Measurements from ENCODE around the gene JAK3. TPM values are rescaled to one million over a fixed set of nuclear protein-coding genes. Genes with fewer than 3 reads are reported as not detected.
A peak's percentile ranks its signal among the peaks of the same experiment; 100 is the strongest.
"Not testable (repeated sequence)": the region's sequence is repeated elsewhere in the genome, so short reads cannot be mapped to it uniquely, and the experiment has no call there.

JAK3 gene
- total RNA-seq, 1 donor from 2014 or later = 212 TPM

- H3K9me3 Mint-ChIP-seq; H3K4me3 Mint-ChIP-seq (ENCODE audit: low read depth); H3K27me3 Mint-ChIP-seq (ENCODE audit: low read depth); H3K27ac Mint-ChIP-seq; H3K4me1 Mint-ChIP-seq (ENCODE audit: low read depth); DNase-seq (ENCODE audit: low spot score): not testable (repeated sequence)
- H3K36me3 Mint-ChIP-seq (ENCODE audit: low read depth) = peaks cover 49% of the 10 kb centered on the region
- intact Hi-C loops (cut with micrococcal nuclease) = loop anchor here (2.0 to 5.0 kb wide), 2 partner anchors 74 to 79 kb away; partner anchors contain the start of gene RPL18A
These were observed 64.1 kb downstream of the JAK3 start for GRCh38 chr19:17783721-17784120.

GRCh38 chr19:17780781-17781180, 67.0 kb downstream of the JAK3 start:
- peaks cover 53% of the 10 kb centered on the region for H3K36me3 Mint-ChIP-seq (ENCODE audit: low read depth)
- no peak overlapping the region for H3K27ac Mint-ChIP-seq
- DNase-seq (ENCODE audit: low spot score) = no peak
- no peaks in the 10 kb centered on the region for H3K27me3 Mint-ChIP-seq (ENCODE audit: low read depth)
- no peak overlapping the region for H3K4me3 Mint-ChIP-seq (ENCODE audit: low read depth)
- H3K4me1 Mint-ChIP-seq (ENCODE audit: low read depth) = peaks cover 12% of the 10 kb centered on the region
- H3K9me3 Mint-ChIP-seq = no peaks in the 10 kb centered on the region
- intact Hi-C loops (cut with micrococcal nuclease) = loop anchor here (5.0 kb wide), 1 partner anchor 77 kb away; the partner anchor contains the start of gene RPL18A

GRCh38 chr19:17778968-17779929, 68.5 kb downstream of the JAK3 start:
- intact Hi-C loops (cut with micrococcal nuclease) = loop anchor here (5.0 kb wide), 1 partner anchor 62 kb away; the partner anchor contains the start of gene MAP1S
- no peaks in the 10 kb centered on the region for H3K27me3 Mint-ChIP-seq (ENCODE audit: low read depth)
- DNase-seq (ENCODE audit: low spot score) = no peak
- no peak overlapping the region for H3K4me3 Mint-ChIP-seq (ENCODE audit: low read depth)
- no peaks in the 10 kb centered on the region for H3K9me3 Mint-ChIP-seq
- H3K27ac Mint-ChIP-seq = no peak overlapping the region
- peaks cover 13% of the 10 kb centered on the region for H3K4me1 Mint-ChIP-seq (ENCODE audit: low read depth)
- peaks cover 62% of the 10 kb centered on the region for H3K36me3 Mint-ChIP-seq (ENCODE audit: low read depth)

GRCh38 chr19:17778251-17778967, 69.4 kb downstream of the JAK3 start:
- Mint-ChIP-seq H3K9me3 (no peaks in the 10 kb centered on the region), H3K27ac (no peak overlapping the region), H3K4me1 (ENCODE audit: low read depth) (peaks cover 12% of the 10 kb centered on the region), H3K4me3 (ENCODE audit: low read depth) (no peak overlapping the region), H3K27me3 (ENCODE audit: low read depth) (no peaks in the 10 kb centered on the region), H3K36me3 (ENCODE audit: low read depth) (peaks cover 61% of the 10 kb centered on the region)
- intact Hi-C loops (cut with micrococcal nuclease) = loop anchor here (5.0 kb wide), 1 partner anchor 61 kb away; the partner anchor contains the start of gene MAP1S
- peak; percentile 12 for DNase-seq (ENCODE audit: low spot score)

- Mint-ChIP-seq H3K4me1 (ENCODE audit: low read depth) (peaks cover 12% of the 10 kb centered on the region), H3K36me3 (ENCODE audit: low read depth) (peaks cover 65% of the 10 kb centered on the region)
- not testable (repeated sequence) for H3K4me3 Mint-ChIP-seq (ENCODE audit: low read depth); H3K27ac Mint-ChIP-seq; H3K9me3 Mint-ChIP-seq; DNase-seq (ENCODE audit: low spot score); H3K27me3 Mint-ChIP-seq (ENCODE audit: low read depth)
- intact Hi-C loops (cut with micrococcal nuclease) = loop anchor here (5.0 kb wide), 1 partner anchor 61 kb away; the partner anchor contains the start of gene MAP1S
These were observed 69.9 kb downstream of the JAK3 start for GRCh38 chr19:17777840-17778239.

- Mint-ChIP-seq H3K9me3 (no peaks in the 10 kb centered on the region), H3K27me3 (ENCODE audit: low read depth) (no peaks in the 10 kb centered on the region), H3K36me3 (ENCODE audit: low read depth) (peaks cover 68% of the 10 kb centered on the region), H3K4me3 (ENCODE audit: low read depth) (no peak overlapping the region), H3K4me1 (ENCODE audit: low read depth) (peaks cover 12% of the 10 kb centered on the region), H3K27ac (peak overlapping the region; percentile 38)
- intact Hi-C loops (cut with micrococcal nuclease) = loop anchor here (5.0 kb wide), 1 partner anchor 59 kb away; the partner anchor contains the start of gene MAP1S
- DNase-seq (ENCODE audit: low spot score) = no peak
These were observed 71.6 kb downstream of the JAK3 start for GRCh38 chr19:17775991-17776803.

- DNase-seq (ENCODE audit: low spot score) = no peak
- intact Hi-C loops (cut with micrococcal nuclease) = loop anchor here (5.0 kb wide), 1 partner anchor 58 kb away; the partner anchor contains the start of gene MAP1S
- Mint-ChIP-seq H3K27ac (no peak overlapping the region), H3K4me1 (ENCODE audit: low read depth) (peaks cover 12% of the 10 kb centered on the region), H3K27me3 (ENCODE audit: low read depth) (no peaks in the 10 kb centered on the region), H3K9me3 (no peaks in the 10 kb centered on the region), H3K36me3 (ENCODE audit: low read depth) (peaks cover 71% of the 10 kb centered on the region), H3K4me3 (ENCODE audit: low read depth) (no peak overlapping the region)
These were observed 72.4 kb downstream of the JAK3 start for GRCh38 chr19:17775245-17775927.

Other genes with a start within 250 kb of the JAK3 start
- gene UNC13A, start 159.6 kb downstream of the JAK3 start, total RNA-seq = 0.02 TPM in 1 of 2 replicates, not detected in the other
- gene MAP1S, start 128.5 kb downstream of the JAK3 start, total RNA-seq = 66.7 and 80.3 TPM in 2 replicates
- 74.7 and 75.6 TPM in 2 replicates for gene FCHO1, start 96.5 kb downstream of the JAK3 start, total RNA-seq
- not detected in 2 replicates for gene B3GNT3, start 52.8 kb downstream of the JAK3 start, total RNA-seq
- gene INSL3, start 26.5 kb downstream of the JAK3 start, total RNA-seq = 6.2 and 6.9 TPM in 2 replicates
- 2,784 and 2,842 TPM in 2 replicates for gene RPL18A, start 11.9 kb upstream of the JAK3 start, total RNA-seq
- 0.69 and 0.75 TPM in 2 replicates for gene SLC5A5, start 24.0 kb upstream of the JAK3 start, total RNA-seq
- 116 and 123 TPM in 2 replicates for gene CCDC124, start 85.0 kb upstream of the JAK3 start, total RNA-seq
- gene KCNN1, start 119.1 kb upstream of the JAK3 start, total RNA-seq = 0.14 and 0.16 TPM in 2 replicates
- 39.2 and 40.5 TPM in 2 replicates for gene ARRDC2, start 160.2 kb upstream of the JAK3 start, total RNA-seq
- gene IL12RB1, start 239.0 kb upstream of the JAK3 start, total RNA-seq = 41.4 and 43.3 TPM in 2 replicates
- gene MAST3, start 249.8 kb upstream of the JAK3 start, total RNA-seq = 16.6 and 17.2 TPM in 2 replicates

Data from activated T-helper 2 cell treated with anti-CD3 and anti-CD28 coated beads, Interferon-gamma antibody, Interleukin-2, Interleukin-4, amounts not matched to agents 10 μg/mL and 5 μg/mL and 100 μg/mL, durations not matched to agents 14 hours and 24 hours and 36 hours (primary cell).